Stimulated activated CD8-positive, alpha-beta memory T cell treated with anti-CD3 and anti-CD28 coated beads, Interleukin-12 subunit alpha, Interleukin-12 subunit beta, amount 100 ng/mL, for 24 hours (primary cell): ENCODE results near the gene SSH2.
"Not testable (repeated sequence)": the region's sequence is repeated elsewhere in the genome, so short reads cannot be mapped to it uniquely, and the experiment has no call there.

ENCODE experiments used
- DNase-seq: peaks from one replicate; pipeline ENCODE4 v3.0.0-alpha.2; 2020; ENCODE audit errors: extremely low read depth

Gene SSH2

GRCh38 chr17:29929533-29930408, at the start of gene SSH2:
SSH2 (minus strand) TSS chr17:29930228; CDS start chr17:29930000, 228 bp downstream.
- peak; percentile 73 for DNase-seq

- DNase-seq: no peak
Measured at GRCh38 chr17:29977836-29978235, 47.8 kb upstream of the SSH2 start.

- DNase-seq: no peak
Measured at GRCh38 chr17:29973005-29973404, 43.0 kb upstream of the SSH2 start.

- no peak for DNase-seq
Measured at GRCh38 chr17:29972277-29972676, 42.2 kb upstream of the SSH2 start.

- no peak for DNase-seq
Measured at GRCh38 chr17:29968271-29968670, 38.2 kb upstream of the SSH2 start.

GRCh38 chr17:29962656-29963055, 32.6 kb upstream of the SSH2 start:
- no peak for DNase-seq

GRCh38 chr17:29959658-29960337, 29.8 kb upstream of the SSH2 start:
- no peak for DNase-seq

GRCh38 chr17:29958947-29959657, 29.1 kb upstream of the SSH2 start:
- no peak for DNase-seq

GRCh38 chr17:29957488-29957887, 27.5 kb upstream of the SSH2 start:
- DNase-seq: not testable (repeated sequence)

- DNase-seq: no peak
Measured at GRCh38 chr17:29956225-29956624, 26.2 kb upstream of the SSH2 start.

GRCh38 chr17:29954405-29954804, 24.4 kb upstream of the SSH2 start:
- no peak for DNase-seq

- no peak for DNase-seq
Measured at GRCh38 chr17:29949696-29950095, 19.7 kb upstream of the SSH2 start.

GRCh38 chr17:29948448-29949215, 18.6 kb upstream of the SSH2 start:
- no peak for DNase-seq

GRCh38 chr17:29945281-29945680, 15.3 kb upstream of the SSH2 start:
- DNase-seq: no peak

- no peak for DNase-seq
Measured at GRCh38 chr17:29941334-29941733, 11.3 kb upstream of the SSH2 start, which contains the start of gene EFCAB5. EFCAB5 (plus strand) TSS chr17:29941634; CDS start chr17:29941797, 163 bp downstream.

GRCh38 chr17:29936724-29937123, 6.7 kb upstream of the SSH2 start:
- no peak for DNase-seq

GRCh38 chr17:29935909-29936308, 5.9 kb upstream of the SSH2 start:
- DNase-seq: not testable (repeated sequence)

- DNase-seq: no peak
Measured at GRCh38 chr17:29933379-29933778, 3.4 kb upstream of the SSH2 start.

GRCh38 chr17:29931231-29931932, 1.4 kb upstream of the SSH2 start:
- DNase-seq: peak; percentile 38

GRCh38 chr17:29930409-29931010, 482 bp upstream of the SSH2 start:
- no peak for DNase-seq
